ENCODE results near the gene ZCCHC3.
A peak's percentile ranks its signal among the peaks of the same experiment; 100 is the strongest.
"Not testable (repeated sequence)": the region's sequence is repeated elsewhere in the genome, so short reads cannot be mapped to it uniquely, and the experiment has no call there.

ZCCHC3 gene

GRCh38 chr20:313948-314347 lies 16.6 kb downstream of the ZCCHC3 start:
- DNase-seq = no peak

- no peak for DNase-seq
These were observed 19.1 kb downstream of the ZCCHC3 start for GRCh38 chr20:316316-317068.

- peak; percentile 79 to 83 (median 80) for DNase-seq
These were observed 27.0 kb downstream of the ZCCHC3 start for GRCh38 chr20:324177-325044.

- DNase-seq = peak; percentile 94 to 96 (median 95)
These were observed 27.9 kb downstream of the ZCCHC3 start, which contains the start of gene SOX12 for GRCh38 chr20:325045-325888. Gene SOX12 (plus strand): TSS chr20:325552. CDS start chr20:325925, 373 bp downstream.

- DNase-seq = peak in 3 of 4 experiments; percentile 12 to 23 (median 15)
These were observed 28.7 kb downstream of the ZCCHC3 start for GRCh38 chr20:325889-326644.

GRCh38 chr20:326645-327185 lies 29.3 kb downstream of the ZCCHC3 start:
- no peak for DNase-seq

GRCh38 chr20:327186-328026 lies 30.0 kb downstream of the ZCCHC3 start:
- peak in 3 of 4 experiments; percentile 29 to 49 (median 37) for DNase-seq

GRCh38 chr20:328027-328974 lies 30.9 kb downstream of the ZCCHC3 start:
- no peak for DNase-seq

- no peak for DNase-seq
These were observed 31.8 kb downstream of the ZCCHC3 start for GRCh38 chr20:328975-329695.

- no peak for DNase-seq
These were observed 32.5 kb downstream of the ZCCHC3 start for GRCh38 chr20:329851-330232.

- peak; percentile 11 to 27 (median 14) for DNase-seq
These were observed 33.1 kb downstream of the ZCCHC3 start for GRCh38 chr20:330233-331149.

- no peak for DNase-seq
These were observed 37.2 kb downstream of the ZCCHC3 start for GRCh38 chr20:334578-334977.

- not testable (repeated sequence) for DNase-seq
These were observed 38.7 kb downstream of the ZCCHC3 start for GRCh38 chr20:336040-336439.

- no peak for DNase-seq
These were observed 44.3 kb downstream of the ZCCHC3 start for GRCh38 chr20:341682-342081.

- no peak for DNase-seq
These were observed 45.7 kb downstream of the ZCCHC3 start for GRCh38 chr20:343107-343506.

GRCh38 chr20:346033-346639 lies 48.8 kb downstream of the ZCCHC3 start:
- no peak for DNase-seq

- peak in 1 of 4 experiments; percentile 13 for DNase-seq
These were observed 49.4 kb downstream of the ZCCHC3 start, which contains the start of gene NRSN2 for GRCh38 chr20:346640-347316. Gene NRSN2 (plus strand): TSS chr20:347111. CDS start chr20:349644, 2,533 bp downstream.

All from activated CD4-positive, CD25-positive, alpha-beta regulatory T cell (primary cell).